HepG2 (cell line): Measurements from ENCODE around the gene CD300LF. TPM values are rescaled to one million over a fixed set of nuclear protein-coding genes. Genes with fewer than 3 reads are reported as not detected.

Experiments used
- CBX5 ChIP-seq: sonication (generic); formaldehyde crosslinking; IDR thresholded peaks from 2 replicates; pipeline ENCODE4 v1.4.0; 2020; ENCODE audit warnings: missing genetic modification reagents, borderline replicate concordance
- EED ChIP-seq: sonication (generic); formaldehyde crosslinking; IDR thresholded peaks from 2 replicates; pipeline ENCODE4 v1.5.0; 2020; ENCODE audit warnings: mild to moderate bottlenecking, missing genetic modification reagents
- GATAD2A ChIP-seq: IDR thresholded peaks from 2 replicates; pipeline ENCODE4 v1.6.1; 2016
- GTF3A ChIP-seq: sonication (generic); formaldehyde crosslinking; conservative IDR thresholded peaks from 2 replicates; pipeline ENCODE4 v1.4.0; 2020; ENCODE audit warnings: mild to moderate bottlenecking, missing genetic modification reagents
- IKZF1 ChIP-seq: fragments of 450-650 bp; IDR thresholded peaks from 2 replicates; pipeline ENCODE4 v1.7.1; 2016
- KLF13 ChIP-seq: sonication (generic); formaldehyde crosslinking; IDR thresholded peaks from 2 replicates; pipeline ENCODE4 v1.4.0; 2020; ENCODE audit warnings: mild to moderate bottlenecking, missing genetic modification reagents
- PAXIP1 ChIP-seq: sonication (generic); formaldehyde crosslinking; conservative IDR thresholded peaks from 2 replicates; pipeline ENCODE4 v1.4.0; 2020; ENCODE audit warnings: mild to moderate bottlenecking, missing genetic modification reagents, moderate library complexity
- SATB2 ChIP-seq: sonication (generic); formaldehyde crosslinking; IDR thresholded peaks from 2 replicates; pipeline ENCODE4 v1.5.0; 2020; ENCODE audit warnings: missing genetic modification reagents
- SMAD1 ChIP-seq: sonication (generic); formaldehyde crosslinking; IDR thresholded peaks from 2 replicates; pipeline ENCODE4 v1.4.0; 2020; ENCODE audit warnings: missing genetic modification reagents, low read depth, mild to moderate bottlenecking, borderline replicate concordance
- THAP11 ChIP-seq: IDR thresholded peaks from 2 replicates; pipeline ENCODE4 v1.6.1; 2016; ENCODE audit warnings: missing biosample characterization, missing genetic modification reagents
- TRIM22 ChIP-seq: fragments of 450-650 bp; IDR thresholded peaks from 2 replicates; pipeline ENCODE4 v1.6.1; 2017
- YEATS2 ChIP-seq: sonication (generic); formaldehyde crosslinking; IDR thresholded peaks from 2 replicates; pipeline ENCODE4 v1.4.0; 2020; ENCODE audit warnings: missing genetic modification reagents, borderline replicate concordance
- ZBTB4 ChIP-seq: sonication (generic); formaldehyde crosslinking; IDR thresholded peaks from 2 replicates; pipeline ENCODE4 v1.4.0; 2020; ENCODE audit warnings: missing genetic modification reagents, mild to moderate bottlenecking, borderline replicate concordance
- ZFP1 ChIP-seq: IDR thresholded peaks from 2 replicates; pipeline ENCODE4 v1.6.1; 2016
- ZNF687 ChIP-seq: sonication (generic); formaldehyde crosslinking; IDR thresholded peaks from 2 replicates; pipeline ENCODE4 v1.5.1; 2020; ENCODE audit warnings: mild to moderate bottlenecking, missing genetic modification reagents, moderate library complexity
- polyA plus RNA-seq, 8 experiments: library from polyadenylated mRNA; depleted of rRNA in 3 of 8; stranded (reverse) in 7 of 8; unstranded in 1 of 8; fragments of >200 nt; fragmentation: Illumina TruSeq in 4 of 8; extraction: Trizol in 4 of 8; gene quantifications; 2 replicates each; pipeline versions ENCODE4 v1.2.1 to v1.2.3, GENCODE V29; 2011 to 2016; ENCODE audit warnings: low read depth in 4 of 8, missing spikeins in 1 of 8, mixed read lengths in 1 of 8; ENCODE audit not compliant: insufficient read depth in 1 of 8
- total RNA-seq, 5 experiments: library from RNA; depleted of rRNA; stranded (reverse); fragments of >200 nt; fragmentation: Illumina TruSeq; extraction: Trizol; gene quantifications; 2 replicates each; pipeline ENCODE4 v1.2.3, GENCODE V29; 2016; ENCODE audit warnings: low read depth in 1 of 5

CD300LF gene
- total and polyA plus RNA-seq, 2 of the 13 experiments (the other 11 are each of a cell fraction or from before 2014, with no cell fraction given) = not detected

- TF ChIP-seq ZNF687 (CRISPR knock-in tag) (peak; percentile 93), YEATS2 (CRISPR knock-in tag) (peak; percentile 96), ZFP1 (peak; percentile 99), IKZF1 (no peak), GTF3A (CRISPR knock-in tag) (0 out of 2 replicates have a peak, but pooled peaks have one; percentile 79), THAP11 (CRISPR knock-in tag) (peak; percentile 91), CBX5 (CRISPR knock-in tag) (peak; percentile 100), GATAD2A (CRISPR knock-in tag) (peak; percentile 93), PAXIP1 (CRISPR knock-in tag) (peak; percentile 68), TRIM22 (no peak), SATB2 (CRISPR knock-in tag) (peak; percentile 100), SMAD1 (CRISPR knock-in tag) (peak; percentile 100), KLF13 (CRISPR knock-in tag) (peak; percentile 100), ZBTB4 (CRISPR knock-in tag) (peak; percentile 99), EED (CRISPR knock-in tag) (peak; percentile 100)
These were observed 41.5 kb downstream of the CD300LF start (continued) for GRCh38 chr17:74671031-74671771.
